ENCODE results near the gene WDR53. TPM values are rescaled to one million over a fixed set of nuclear protein-coding genes. Genes with fewer than 3 reads are reported as not detected.
"Not testable (repeated sequence)": the region's sequence is repeated elsewhere in the genome, so short reads cannot be mapped to it uniquely, and the experiment has no call there.

The WDR53 gene
- total and polyA plus RNA-seq, 4 donors, result 2.7 to 4.5 (median 3.5) TPM

GRCh38 chr3:196514350-196514716 lies 54.0 kb downstream of the WDR53 start:
- no peak for DNase-seq (ENCODE audit: low spot score)
- Histone ChIP-seq H3K27ac (ENCODE audit: low read depth in 1 of 2, low read length in 2 of 2) (no peak overlapping the region), H3K36me3 (ENCODE audit: control insufficient read depth in 4 of 4, insufficient read depth in 3 of 4, low read depth in 1 of 4, low read length in 3 of 4) (no peaks in the 10 kb centered on the region), H3K9ac (ENCODE audit: low read depth in 1 of 2, low read length in 2 of 2) (no peak overlapping the region), H3K4me3 (ENCODE audit: low read depth in 1 of 3, low read length in 3 of 3) (no peak overlapping the region), H3K4me1 (ENCODE audit: control insufficient read depth in 4 of 4, insufficient read depth in 4 of 4, low read length in 3 of 4) (no peaks in the 10 kb centered on the region), H3K27me3 (ENCODE audit: control insufficient read depth in 4 of 4, insufficient read depth in 4 of 4, low read length in 3 of 4) (no peaks in the 10 kb centered on the region), H3K9me3 (ENCODE audit: control insufficient read depth in 4 of 4, low read length in 3 of 4) (peaks cover 3 to 17% (median 12%) of the 10 kb centered on the region in 4 donors)
- TF ChIP-seq NR2F2 (IDR thresholded peaks at IDR 0.05) (no peak), GABPA (IDR thresholded peaks at IDR 0.05 in 1 of 2, conservative IDR thresholded peaks at IDR 0.05 in 1 of 2) (no peak), FOXA2 (IDR thresholded peaks at IDR 0.05) (no peak), ZBTB33 (IDR thresholded peaks at IDR 0.05) (no peak)
- WGBS, result 100% methylated on average over 1 of the region's 1 CpG

GRCh38 chr3:196513697-196514349 lies 54.5 kb downstream of the WDR53 start:
- Histone ChIP-seq H3K4me3 (ENCODE audit: low read depth in 1 of 3, low read length in 3 of 3) (no peak overlapping the region), H3K27me3 (ENCODE audit: control insufficient read depth in 4 of 4, insufficient read depth in 4 of 4, low read length in 3 of 4) (no peaks in the 10 kb centered on the region), H3K4me1 (ENCODE audit: control insufficient read depth in 4 of 4, insufficient read depth in 4 of 4, low read length in 3 of 4) (no peaks in the 10 kb centered on the region), H3K36me3 (ENCODE audit: control insufficient read depth in 4 of 4, insufficient read depth in 3 of 4, low read depth in 1 of 4, low read length in 3 of 4) (no peaks in the 10 kb centered on the region), H3K27ac (ENCODE audit: low read depth in 1 of 2, low read length in 2 of 2) (no peak overlapping the region), H3K9me3 (ENCODE audit: control insufficient read depth in 4 of 4, low read length in 3 of 4) (peaks cover 0 to 12% (median 8%) of the 10 kb centered on the region in 4 donors), H3K9ac (ENCODE audit: low read depth in 1 of 2, low read length in 2 of 2) (no peak overlapping the region)
- TF ChIP-seq FOXA1 (IDR thresholded peaks at IDR 0.05) (no peak), RAD21 (IDR thresholded peaks at IDR 0.05) (no peak), JUND (IDR thresholded peaks at IDR 0.05) (no peak), YY1 (IDR thresholded peaks at IDR 0.05) (no peak), EGR1 (IDR thresholded peaks at IDR 0.05; ENCODE audit: low read depth in 2 of 2) (no peak), NR2F2 (IDR thresholded peaks at IDR 0.05) (no peak), SP1 (IDR thresholded peaks at IDR 0.05) (no peak), CTCF (IDR thresholded peaks at IDR 0.05; ENCODE audit: low read depth, low read length, missing input control) (no peak), REST (IDR thresholded peaks at IDR 0.05) (no peak), HNF4A (conservative IDR thresholded peaks at IDR 0.05) (no peak), ATF3 (IDR thresholded peaks at IDR 0.05) (no peak), FOXA2 (IDR thresholded peaks at IDR 0.05) (no peak), MAX (IDR thresholded peaks at IDR 0.05) (no peak), ZBTB33 (IDR thresholded peaks at IDR 0.05) (no peak)
- no peak for DNase-seq (ENCODE audit: low spot score)
- WGBS, result 86% methylated on average over 8 of the region's 8 CpGs

GRCh38 chr3:196511646-196512425 lies 56.5 kb downstream of the WDR53 start:
- H3K9me3 ChIP-seq (ENCODE audit: control insufficient read depth in 4 of 4, low read length in 3 of 4); H3K27ac ChIP-seq (ENCODE audit: low read depth in 1 of 2, low read length in 2 of 2); DNase-seq (ENCODE audit: low spot score); H3K27me3 ChIP-seq (ENCODE audit: control insufficient read depth in 4 of 4, insufficient read depth in 4 of 4, low read length in 3 of 4); H3K4me3 ChIP-seq (ENCODE audit: low read depth in 1 of 3, low read length in 3 of 3); H3K4me1 ChIP-seq (ENCODE audit: control insufficient read depth in 4 of 4, insufficient read depth in 4 of 4, low read length in 3 of 4); H3K9ac ChIP-seq (ENCODE audit: low read depth in 1 of 2, low read length in 2 of 2); H3K36me3 ChIP-seq (ENCODE audit: control insufficient read depth in 4 of 4, insufficient read depth in 3 of 4, low read depth in 1 of 4, low read length in 3 of 4): not testable (repeated sequence)
- WGBS, result 91% methylated on average over 15 of the region's 15 CpGs

Measured in liver (tissue), 9 donors.